CD4-positive, alpha-beta memory T cell (primary cell): ENCODE measurements around the gene ZNF132. TPM values are rescaled to one million over a fixed set of nuclear protein-coding genes. Genes with fewer than 3 reads are reported as not detected.

ENCODE experiments used
- CTCF ChIA-PET: fragments of 350-600 bp; sonication (Branson Sonifier 250); formaldehyde crosslinking; loops from one replicate; lab custom pipeline; 2021; ENCODE audit warnings: inconsistent platforms; ENCODE audit not compliant: partially characterized antibody; lab: Charles Lee
- POLR2A ChIA-PET: fragments of 350-600 bp; sonication (Branson Sonifier 250); formaldehyde crosslinking; loops from one replicate; lab custom pipeline; 2021; ENCODE audit not compliant: partially characterized antibody; lab: Charles Lee
- DNase-seq, 5 donors: peaks; one replicate each; pipeline versions ENCODE4 v3.0.0 to v3.0.0-alpha.2; 2020 to 2022; ENCODE audit warnings: mixed read lengths in 1 of 5
- H3K27ac ChIP-seq: one replicate; pipeline ENCODE4 v1.7.0; 2013; ENCODE audit warnings: low read depth, low read length
- H3K27me3 ChIP-seq: 2 replicates; pipeline ENCODE4 v1.7.0; 2013; ENCODE audit warnings: mild to moderate bottlenecking, low read length, moderate library complexity; ENCODE audit not compliant: insufficient read depth
- H3K36me3 ChIP-seq: 2 replicates; pipeline ENCODE4 v1.7.0; 2013; ENCODE audit warnings: mild to moderate bottlenecking, low read length, moderate library complexity; ENCODE audit not compliant: insufficient read depth
- H3K4me1 ChIP-seq: 2 replicates; pipeline ENCODE4 v1.7.0; 2013; ENCODE audit warnings: mild to moderate bottlenecking, low read length, moderate library complexity; ENCODE audit not compliant: insufficient read depth
- H3K4me3 ChIP-seq, 2 donors: one replicate each; pipeline ENCODE4 v1.7.0; 2013; ENCODE audit warnings: low read length in 2 of 2, mild to moderate bottlenecking in 1 of 2
- H3K9me3 ChIP-seq, 2 donors: one replicate each; pipeline ENCODE4 v1.7.0; 2013; ENCODE audit warnings: low read length in 2 of 2, control low read depth in 1 of 2; ENCODE audit not compliant: control insufficient read depth in 1 of 2
- H3K27ac Mint-ChIP-seq, 7 donors: one replicate each; pipeline ENCODE4 v1.8.0; 2020 to 2021; ENCODE audit warnings: mixed read lengths in 7 of 7, mild to moderate bottlenecking in 6 of 7, inconsistent platforms in 3 of 7, moderate library complexity in 3 of 7
- H3K27me3 Mint-ChIP-seq, 2 donors: one replicate each; pipeline ENCODE4 v1.8.0; 2020 to 2021; ENCODE audit warnings: mixed read lengths in 2 of 2
- H3K36me3 Mint-ChIP-seq, 2 donors: one replicate each; pipeline ENCODE4 v1.8.0; 2020 to 2021; ENCODE audit warnings: mixed read lengths in 2 of 2, inconsistent platforms in 1 of 2, mild to moderate bottlenecking in 1 of 2
- H3K4me1 Mint-ChIP-seq, 4 donors: one replicate each; pipeline ENCODE4 v1.8.0; 2020 to 2021; ENCODE audit warnings: mixed read lengths in 4 of 4, mild to moderate bottlenecking in 1 of 4
- H3K4me3 Mint-ChIP-seq, 8 donors: one replicate each; pipeline ENCODE4 v1.8.0; 2020 to 2021; ENCODE audit warnings: mixed read lengths in 8 of 8, mild to moderate bottlenecking in 7 of 8, moderate library complexity in 6 of 8, inconsistent platforms in 3 of 8
- H3K9me3 Mint-ChIP-seq, 8 donors: one replicate each; pipeline ENCODE4 v1.8.0; 2020 to 2021; ENCODE audit warnings: mixed read lengths in 8 of 8, mild to moderate bottlenecking in 5 of 8, inconsistent platforms in 3 of 8, moderate library complexity in 1 of 8
- intact Hi-C: fragments of 100-400 bp; cut with micrococcal nuclease; formaldehyde crosslinking; loops from one replicate; pipeline ENCODE4 v1.15.1; 2023
- polyA plus RNA-seq, 2 donors: library from polyadenylated mRNA; unstranded; fragments of 300-500 nt; fragmentation: Illumina TruSeq; gene quantifications; one replicate each; pipeline ENCODE4 v1.2.3, GENCODE V29; 2021
- total RNA-seq, 2 experiments: library from RNA; stranded (reverse); gene quantifications; one replicate each; pipeline ENCODE4 v1.2.3, GENCODE V29; 2021

Gene ZNF132
- total and polyA plus RNA-seq, 4 experiments from 2014 or later: 0.43 to 11.7 (median 5.7) TPM

GRCh38 chr19:58397533-58398037, 42.4 kb downstream of the ZNF132 start:
- H3K4me1 Mint-ChIP-seq: peaks cover 8 to 32% (median 15%) of the 10 kb centered on the region in 4 donors
- H3K27ac Mint-ChIP-seq: peak overlapping the region in 2 of 7 donors; percentile 10 to 24
- intact Hi-C loops: no loop called here
- H3K9me3 Mint-ChIP-seq: peaks cover 0 to 5% (median 0%) of the 10 kb centered on the region in 8 donors
- H3K36me3 ChIP-seq: peaks cover 27% of the 10 kb centered on the region
- no peak for DNase-seq
- H3K4me3 ChIP-seq: no peak overlapping the region
- ChIA-PET CTCF (no interaction called here), POLR2A (no interaction called here)
- peaks cover 7 to 9% of the 10 kb centered on the region in 2 donors for H3K27me3 Mint-ChIP-seq
- no peaks in the 10 kb centered on the region for H3K9me3 ChIP-seq
- peaks cover 11% of the 10 kb centered on the region for H3K27me3 ChIP-seq
- H3K27ac ChIP-seq: no peak overlapping the region
- H3K4me3 Mint-ChIP-seq: no peak overlapping the region
- peaks cover 21% of the 10 kb centered on the region for H3K4me1 ChIP-seq
- H3K36me3 Mint-ChIP-seq: peaks cover 22 to 26% of the 10 kb centered on the region in 2 donors

GRCh38 chr19:58396691-58397532, 43.0 kb downstream of the ZNF132 start:
- intact Hi-C loops: no loop called here
- Histone ChIP-seq H3K36me3 (peaks cover 30% of the 10 kb centered on the region), H3K27ac (no peak overlapping the region), H3K27me3 (peaks cover 11% of the 10 kb centered on the region), H3K4me3 (no peak overlapping the region), H3K9me3 (no peaks in the 10 kb centered on the region), H3K4me1 (peaks cover 16% of the 10 kb centered on the region)
- CTCF ChIA-PET: no interaction called here
- no peak for DNase-seq
- Mint-ChIP-seq H3K27ac (no peak overlapping the region), H3K36me3 (peaks cover 22 to 29% of the 10 kb centered on the region in 2 donors), H3K9me3 (peaks cover 0 to 5% (median 0%) of the 10 kb centered on the region in 8 donors), H3K27me3 (peaks cover 7 to 9% of the 10 kb centered on the region in 2 donors), H3K4me3 (no peak overlapping the region), H3K4me1 (peaks cover 8 to 32% (median 15%) of the 10 kb centered on the region in 4 donors)
- POLR2A ChIA-PET: no interaction called here

DNA sequence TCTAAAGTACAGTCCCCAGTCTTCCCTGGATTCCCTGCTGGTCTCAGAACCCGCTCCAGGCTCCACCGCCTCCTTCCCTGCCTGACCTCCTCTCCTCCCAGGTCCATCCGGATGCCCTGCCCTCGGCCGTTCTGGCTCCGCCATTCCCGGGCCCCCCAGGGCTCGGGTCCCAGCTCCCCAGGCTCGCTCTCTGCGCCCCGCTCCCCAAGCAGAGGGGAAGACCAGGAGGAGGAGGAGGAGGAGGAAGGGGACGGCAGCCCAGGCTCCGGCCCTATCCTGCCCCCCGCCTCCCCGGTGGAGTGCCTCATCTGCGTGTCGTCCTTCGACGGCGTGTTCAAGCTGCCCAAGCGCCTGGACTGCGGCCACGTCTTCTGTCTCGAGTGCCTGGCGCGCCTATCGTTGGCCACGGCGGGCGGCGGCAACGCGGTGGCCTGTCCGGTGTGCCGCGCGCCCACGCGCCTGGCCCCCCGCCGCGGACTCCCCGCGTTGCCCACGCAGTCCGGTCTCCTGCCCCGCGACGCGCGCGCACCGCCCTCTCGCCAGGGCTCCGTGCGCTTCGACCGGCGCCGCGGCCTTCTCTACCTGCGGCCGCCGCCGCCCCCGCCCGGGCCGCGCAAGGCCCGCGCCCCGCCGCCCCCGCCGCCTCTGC, 43.9 kb downstream of the ZNF132 start:
- Histone ChIP-seq H3K27me3 (peaks cover 11% of the 10 kb centered on the region), H3K4me3 (no peak overlapping the region), H3K9me3 (no peaks in the 10 kb centered on the region), H3K36me3 (peaks cover 34% of the 10 kb centered on the region), H3K27ac (no peak overlapping the region), H3K4me1 (peaks cover 14% of the 10 kb centered on the region)
- intact Hi-C loops: no loop called here
- CTCF ChIA-PET: no interaction called here
- Mint-ChIP-seq H3K27ac (no peak overlapping the region), H3K4me1 (peaks cover 5 to 27% (median 12%) of the 10 kb centered on the region in 4 donors), H3K9me3 (peaks cover 0 to 2% (median 0%) of the 10 kb centered on the region in 8 donors), H3K4me3 (peak overlapping the region in 1 of 8 donors; percentile 66), H3K36me3 (peaks cover 22 to 30% of the 10 kb centered on the region in 2 donors), H3K27me3 (peaks cover 6 to 7% of the 10 kb centered on the region in 2 donors)
- no peak for DNase-seq
- POLR2A ChIA-PET: interaction anchor here (0.8 to 1.0 kb wide), 2 partner anchors 13 to 16 kb away, joined by 3 read pairs; partner anchors contain the start of gene ZNF584

DNA sequence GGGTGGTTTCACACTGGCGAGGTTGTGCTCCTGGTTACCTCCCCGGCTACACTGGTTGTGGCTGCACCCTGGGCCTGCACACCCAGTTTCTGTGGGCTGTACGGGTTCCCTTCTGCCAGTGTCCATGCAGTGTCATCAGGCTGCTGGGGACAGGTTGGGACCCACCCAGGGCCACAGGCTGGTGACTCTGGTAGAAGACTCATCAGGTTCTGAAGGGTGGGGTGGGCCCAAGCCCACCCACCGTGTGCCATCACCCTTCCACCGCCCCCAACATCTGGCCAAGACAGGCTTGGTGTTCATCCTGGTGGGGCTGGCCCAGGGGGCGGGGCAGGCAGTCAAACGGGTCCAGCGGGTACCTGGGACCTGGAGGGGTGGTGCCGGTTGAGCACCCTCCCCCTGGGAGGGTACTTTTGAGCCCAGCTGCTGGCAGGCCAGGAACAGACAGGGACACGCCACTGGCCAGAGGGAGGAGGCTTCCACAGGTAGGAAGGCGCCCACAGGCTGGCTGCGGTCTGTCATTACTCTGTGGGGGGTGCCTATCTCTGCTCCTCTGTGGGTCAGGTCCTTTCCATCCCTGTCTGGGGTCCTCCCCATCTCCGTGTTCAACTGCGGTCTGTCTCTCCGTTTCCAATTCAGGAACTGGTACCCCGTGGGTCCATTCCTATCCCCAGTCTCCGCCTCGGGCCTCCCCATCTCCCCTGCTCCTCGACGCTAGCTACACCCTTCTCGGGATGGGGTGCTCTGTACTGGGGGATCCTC, 44.6 kb downstream of the ZNF132 start, which contains the start of gene RNF225:
Gene RNF225, plus strand, starts transcription at position 437 of the 759 bp plus-strand sequence. CDS start 434 bp downstream, outside the sequence.
- H3K9me3 ChIP-seq: no peaks in the 10 kb centered on the region
- Mint-ChIP-seq H3K4me3 (peak within 1 kb of the TSS in 1 of 8 donors; percentile 66), H3K9me3 (peaks cover 0 to 2% (median 0%) of the 10 kb centered on the region in 8 donors), H3K36me3 (peaks cover 22 to 36% of the 10 kb centered on the region in 2 donors), H3K4me1 (peaks cover 6 to 26% (median 12%) of the 10 kb centered on the region in 4 donors), H3K27me3 (peaks cover 5 to 7% of the 10 kb centered on the region in 2 donors), H3K27ac (peak within 1 kb of the TSS in 1 of 7 donors; percentile 14)
- ChIA-PET CTCF (no interaction called here), POLR2A (interaction anchor here (0.8 to 1.0 kb wide), 2 partner anchors 13 to 15 kb away, joined by 3 read pairs; partner anchors contain the start of gene ZNF584)
- H3K36me3 ChIP-seq: peaks cover 40% of the 10 kb centered on the region
- DNase-seq: no peak
- intact Hi-C loops: no loop called here
- H3K4me1 ChIP-seq: peaks cover 11% of the 10 kb centered on the region
- H3K27me3 ChIP-seq: peaks cover 11% of the 10 kb centered on the region
- no peak within 1 kb of the TSS for H3K4me3 ChIP-seq
- H3K27ac ChIP-seq: no peak within 1 kb of the TSS

DNA sequence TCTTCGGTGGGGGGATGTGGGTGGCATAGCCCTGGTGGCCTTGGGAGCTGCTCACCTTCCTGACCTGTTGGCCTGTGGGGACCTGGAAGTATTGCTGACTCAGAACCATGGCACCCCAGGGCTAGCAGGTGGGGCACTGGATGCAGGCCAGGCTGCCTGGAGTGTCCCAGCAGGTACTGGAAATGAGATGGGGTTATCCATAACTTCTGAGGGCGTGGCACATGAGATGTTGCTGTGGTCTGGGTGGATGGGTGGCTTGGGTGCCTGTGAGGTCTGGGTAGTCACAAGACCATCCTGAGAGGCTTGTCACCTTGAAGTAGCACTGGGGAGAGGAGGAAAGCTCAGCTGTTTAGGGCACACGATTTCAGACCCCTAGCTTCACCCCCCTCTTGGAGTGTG, 45.1 kb downstream of the ZNF132 start:
- POLR2A ChIA-PET: interaction anchor here (1.0 kb wide), 1 partner anchor 15 kb away, joined by 3 read pairs; no protein-coding TSS in a partner anchor
- H3K4me3 ChIP-seq: no peak overlapping the region
- Mint-ChIP-seq H3K4me3 (no peak overlapping the region), H3K9me3 (peaks cover 0 to 2% (median 0%) of the 10 kb centered on the region in 8 donors), H3K4me1 (peaks cover 5 to 22% (median 11%) of the 10 kb centered on the region in 4 donors), H3K27me3 (peaks cover 5 to 7% of the 10 kb centered on the region in 2 donors), H3K27ac (peak overlapping the region in 1 of 7 donors; percentile 14), H3K36me3 (peaks cover 24 to 37% of the 10 kb centered on the region in 2 donors)
- H3K27me3 ChIP-seq: peaks cover 11% of the 10 kb centered on the region
- no peak for DNase-seq
- H3K9me3 ChIP-seq: no peaks in the 10 kb centered on the region
- no peak overlapping the region for H3K27ac ChIP-seq
- H3K36me3 ChIP-seq: peaks cover 40% of the 10 kb centered on the region
- H3K4me1 ChIP-seq: peaks cover 8% of the 10 kb centered on the region
- intact Hi-C loops: no loop called here
- CTCF ChIA-PET: no interaction called here

- intact Hi-C loops: no loop called here
- H3K36me3 ChIP-seq: peaks cover 45% of the 10 kb centered on the region
- CTCF ChIA-PET: no interaction called here
These were observed 46.3 kb downstream of the ZNF132 start for GRCh38 chr19:58393725-58394033.

More at GRCh38 chr19:58393725-58394033, 46.3 kb downstream of the ZNF132 start:
- Mint-ChIP-seq H3K9me3 (peaks cover 0 to 2% (median 0%) of the 10 kb centered on the region in 8 donors), H3K27me3 (peaks cover 5 to 7% of the 10 kb centered on the region in 2 donors), H3K4me3 (no peak overlapping the region), H3K27ac (no peak overlapping the region), H3K4me1 (peaks cover 9 to 24% (median 18%) of the 10 kb centered on the region in 4 donors), H3K36me3 (peaks cover 33 to 44% of the 10 kb centered on the region in 2 donors)
- H3K27me3 ChIP-seq: peaks cover 11% of the 10 kb centered on the region
- POLR2A ChIA-PET: no interaction called here
- no peak for DNase-seq
- no peaks in the 10 kb centered on the region for H3K9me3 ChIP-seq
- no peak overlapping the region for H3K27ac ChIP-seq
- no peak overlapping the region for H3K4me3 ChIP-seq
- H3K4me1 ChIP-seq: peaks cover 14% of the 10 kb centered on the region
